ENCODE measurements around the gene ENOSF1. TPM values are rescaled to one million over a fixed set of nuclear protein-coding genes. Genes with fewer than 3 reads are reported as not detected.

The ENOSF1 gene
- total RNA-seq, 1 experiment from 2014 or later = 29.8 TPM

GRCh38 chr18:676736-677135, 35.7 kb downstream of the ENOSF1 start:
- Histone ChIP-seq H3K4me1 (replicated peaks) (no peaks in the 10 kb centered on the region), H3K27me3 (replicated peaks) (no peaks in the 10 kb centered on the region), H3K27ac (no peak overlapping the region), H3K36me3 (peaks cover 67% of the 10 kb centered on the region), H3K9me3 (replicated peaks) (no peaks in the 10 kb centered on the region), H3K4me3 (no peak overlapping the region)
- DNase-seq (ENCODE audit: low read depth in 1 of 2, low spot score in 2 of 2) = no peak

- H3K27me3 ChIP-seq (replicated peaks) = no peaks in the 10 kb centered on the region
- DNase-seq (ENCODE audit: low read depth in 1 of 2, low spot score in 2 of 2) = peak in 1 of 2 experiments; percentile 25
- no peaks in the 10 kb centered on the region for H3K4me1 ChIP-seq (replicated peaks)
- no peak overlapping the region for H3K27ac ChIP-seq
- H3K4me3 ChIP-seq = no peak overlapping the region
- H3K36me3 ChIP-seq = peaks cover 71% of the 10 kb centered on the region
- H3K9me3 ChIP-seq (replicated peaks) = no peaks in the 10 kb centered on the region
These were observed 36.4 kb downstream of the ENOSF1 start for GRCh38 chr18:676069-676468.

- no peak overlapping the region for H3K27ac ChIP-seq
- no peaks in the 10 kb centered on the region for H3K9me3 ChIP-seq (replicated peaks)
- no peaks in the 10 kb centered on the region for H3K4me1 ChIP-seq (replicated peaks)
- DNase-seq (ENCODE audit: low read depth in 1 of 2, low spot score in 2 of 2) = peak in 1 of 2 experiments; percentile 20
- no peaks in the 10 kb centered on the region for H3K27me3 ChIP-seq (replicated peaks)
- peaks cover 75% of the 10 kb centered on the region for H3K36me3 ChIP-seq
- H3K4me3 ChIP-seq = no peak overlapping the region
These were observed 37.1 kb downstream of the ENOSF1 start for GRCh38 chr18:675307-675706.

- Histone ChIP-seq H3K27me3 (replicated peaks) (no peaks in the 10 kb centered on the region), H3K4me3 (no peak overlapping the region), H3K4me1 (replicated peaks) (no peaks in the 10 kb centered on the region), H3K36me3 (peaks cover 91% of the 10 kb centered on the region), H3K27ac (no peak overlapping the region), H3K9me3 (replicated peaks) (no peaks in the 10 kb centered on the region)
- DNase-seq (ENCODE audit: low read depth in 1 of 2, low spot score in 2 of 2) = no peak
These were observed 38.7 kb downstream of the ENOSF1 start for GRCh38 chr18:673769-674168.

GRCh38 chr18:673317-673716, 39.1 kb downstream of the ENOSF1 start:
- Histone ChIP-seq H3K36me3 (peaks cover 93% of the 10 kb centered on the region), H3K9me3 (replicated peaks) (no peaks in the 10 kb centered on the region; the same call in 1 of the 2 replicates), H3K4me1 (replicated peaks) (no peaks in the 10 kb centered on the region), H3K4me3 (no peak overlapping the region), H3K27ac (no peak overlapping the region), H3K27me3 (replicated peaks) (no peaks in the 10 kb centered on the region)
- no peak for DNase-seq (ENCODE audit: low read depth in 1 of 2, low spot score in 2 of 2)

- Histone ChIP-seq H3K27ac (no peak overlapping the region), H3K4me3 (no peak overlapping the region), H3K27me3 (replicated peaks) (no peaks in the 10 kb centered on the region), H3K4me1 (replicated peaks) (no peaks in the 10 kb centered on the region), H3K36me3 (peaks cover 91% of the 10 kb centered on the region), H3K9me3 (replicated peaks) (no peaks in the 10 kb centered on the region; the same call in 1 of the 2 replicates)
- no peak for DNase-seq (ENCODE audit: low read depth in 1 of 2, low spot score in 2 of 2)
These were observed 41.0 kb downstream of the ENOSF1 start for GRCh38 chr18:671405-671804.

GRCh38 chr18:670522-670921, 41.9 kb downstream of the ENOSF1 start:
- Histone ChIP-seq H3K27ac (no peak overlapping the region), H3K4me1 (replicated peaks) (no peaks in the 10 kb centered on the region), H3K4me3 (no peak overlapping the region), H3K27me3 (replicated peaks) (no peaks in the 10 kb centered on the region), H3K9me3 (replicated peaks) (no peaks in the 10 kb centered on the region; the same call in 1 of the 2 replicates), H3K36me3 (peaks cover 88% of the 10 kb centered on the region)
- peak in 1 of 2 experiments; percentile 26 for DNase-seq (ENCODE audit: low read depth in 1 of 2, low spot score in 2 of 2)

GRCh38 chr18:669077-669476, 43.4 kb downstream of the ENOSF1 start:
- no peak overlapping the region for H3K27ac ChIP-seq
- H3K4me1 ChIP-seq (replicated peaks) = no peaks in the 10 kb centered on the region
- no peak overlapping the region for H3K4me3 ChIP-seq
- no peaks in the 10 kb centered on the region for H3K27me3 ChIP-seq (replicated peaks)
- DNase-seq (ENCODE audit: low read depth in 1 of 2, low spot score in 2 of 2) = no peak
- H3K36me3 ChIP-seq = peaks cover 74% of the 10 kb centered on the region
- no peaks in the 10 kb centered on the region; the same call in 1 of the 2 replicates for H3K9me3 ChIP-seq (replicated peaks)

- H3K4me1 ChIP-seq (replicated peaks) = no peaks in the 10 kb centered on the region
- no peak overlapping the region for H3K4me3 ChIP-seq
- H3K9me3 ChIP-seq (replicated peaks) = no peaks in the 10 kb centered on the region; the same call in 1 of the 2 replicates
- H3K27ac ChIP-seq = no peak overlapping the region
- no peak for DNase-seq (ENCODE audit: low read depth in 1 of 2, low spot score in 2 of 2)
- peaks cover 67% of the 10 kb centered on the region for H3K36me3 ChIP-seq
- H3K27me3 ChIP-seq (replicated peaks) = no peaks in the 10 kb centered on the region
These were observed 44.2 kb downstream of the ENOSF1 start for GRCh38 chr18:668260-668659.

GRCh38 chr18:666628-667027, 45.8 kb downstream of the ENOSF1 start:
- DNase-seq (ENCODE audit: low read depth in 1 of 2, low spot score in 2 of 2) = no peak
- H3K4me3 ChIP-seq = no peak overlapping the region
- H3K27me3 ChIP-seq (replicated peaks) = no peaks in the 10 kb centered on the region
- no peaks in the 10 kb centered on the region; the same call in 1 of the 2 replicates for H3K9me3 ChIP-seq (replicated peaks)
- H3K4me1 ChIP-seq (replicated peaks) = no peaks in the 10 kb centered on the region
- no peak overlapping the region for H3K27ac ChIP-seq
- H3K36me3 ChIP-seq = peaks cover 58% of the 10 kb centered on the region

GRCh38 chr18:666177-666576, 46.3 kb downstream of the ENOSF1 start:
- Histone ChIP-seq H3K9me3 (replicated peaks) (no peaks in the 10 kb centered on the region; the same call in 1 of the 2 replicates), H3K4me3 (no peak overlapping the region), H3K36me3 (peaks cover 58% of the 10 kb centered on the region), H3K4me1 (replicated peaks) (no peaks in the 10 kb centered on the region), H3K27me3 (replicated peaks) (no peaks in the 10 kb centered on the region), H3K27ac (no peak overlapping the region)
- DNase-seq (ENCODE audit: low read depth in 1 of 2, low spot score in 2 of 2) = no peak

- peaks cover 2% of the 10 kb centered on the region; the same call in 1 of the 2 replicates for H3K9me3 ChIP-seq (replicated peaks)
- no peak for DNase-seq (ENCODE audit: low read depth in 1 of 2, low spot score in 2 of 2)
- H3K27ac ChIP-seq = no peak overlapping the region
- H3K36me3 ChIP-seq = peaks cover 59% of the 10 kb centered on the region
- H3K27me3 ChIP-seq (replicated peaks) = no peaks in the 10 kb centered on the region
- no peak overlapping the region for H3K4me3 ChIP-seq
- H3K4me1 ChIP-seq (replicated peaks) = peaks cover 18% of the 10 kb centered on the region
These were observed 50.2 kb downstream of the ENOSF1 start for GRCh38 chr18:662197-662596.

- Histone ChIP-seq H3K4me1 (replicated peaks) (peaks cover 25% of the 10 kb centered on the region), H3K27me3 (replicated peaks) (no peaks in the 10 kb centered on the region), H3K9me3 (replicated peaks) (peaks cover 2% of the 10 kb centered on the region; the same call in 1 of the 2 replicates), H3K36me3 (peaks cover 53% of the 10 kb centered on the region), H3K4me3 (no peak overlapping the region), H3K27ac (no peak overlapping the region)
- no peak for DNase-seq (ENCODE audit: low read depth in 1 of 2, low spot score in 2 of 2)
These were observed 52.8 kb downstream of the ENOSF1 start for GRCh38 chr18:659597-659996.

GRCh38 chr18:658947-659533, 53.4 kb downstream of the ENOSF1 start:
- H3K27ac ChIP-seq = peak overlapping the region; percentile 97
- peaks cover 2% of the 10 kb centered on the region; the same call in 1 of the 2 replicates for H3K9me3 ChIP-seq (replicated peaks)
- no peak for DNase-seq (ENCODE audit: low read depth in 1 of 2, low spot score in 2 of 2)
- peak overlapping the region; percentile 95 for H3K4me3 ChIP-seq
- peaks cover 25% of the 10 kb centered on the region for H3K4me1 ChIP-seq (replicated peaks)
- peaks cover 53% of the 10 kb centered on the region for H3K36me3 ChIP-seq
- H3K27me3 ChIP-seq (replicated peaks) = no peaks in the 10 kb centered on the region
